ENCODE data around the gene MYL12B. TPM values are rescaled to one million over a fixed set of nuclear protein-coding genes. Genes with fewer than 3 reads are reported as not detected.

The MYL12B gene
- total RNA-seq (100 to 1,000 TPM; 159 to 241 (median 206) TPM), total RNA-seq (153 to 409 (median 240) reads per million in 29 experiments)
- 398 TPM for total RNA-seq (2013)

GRCh38 chr18:3261373-3262233 lies at the start of gene MYL12B:
Gene MYL12B, plus strand, starts transcription at chr18:3262133. Its CDS starts 10,766 bp downstream, at chr18:3272899.
- H3K4me3 Mint-ChIP-seq, result peak within 1 kb of the TSS; percentile 97 to 100 (median 99)
- CTCF ChIA-PET, result interaction anchor here (0.5 to 1.5 kb wide), 6 partner anchors 10 to 404 kb away, joined by 3 to 7 read pairs (median 4); no protein-coding TSS in a partner anchor
- H3K9me3 ChIP-seq, result no peaks in the 10 kb centered on the region
- peaks cover 22% of the 10 kb centered on the region for H3K36me3 Mint-ChIP-seq
- peaks cover 41 to 53% of the 10 kb centered on the region in 2 experiments for H3K4me1 ChIP-seq (ENCODE audit: control insufficient read depth in 1 of 2, extremely low read depth in 1 of 2, insufficient read depth in 2 of 2, low read length in 2 of 2)
- H3K27ac Mint-ChIP-seq, result peak within 1 kb of the TSS; percentile 100
- no peaks in the 10 kb centered on the region for H3K9me3 Mint-ChIP-seq
- ATAC-seq (replicated peaks in 1 of 4), result peak; percentile 78 to 83 (median 80)
- H3K27me3 Mint-ChIP-seq, result no peaks in the 10 kb centered on the region
- peaks cover 82 to 89% (median 86%) of the 10 kb centered on the region in 3 donors for H3K4me1 Mint-ChIP-seq
- WGBS (ENCODE audit: insufficient coverage), result under 1% methylated on average over 77 of the region's 84 CpGs
- DNase-seq, result peak; percentile 64 to 91 (median 75)
- H3K27me3 ChIP-seq (replicated peaks in 1 of 2; ENCODE audit: control insufficient read depth in 2 of 2, extremely low read depth in 1 of 2, insufficient read depth in 2 of 2, low read length in 1 of 2), result no peaks in the 10 kb centered on the region
- H3K27ac ChIP-seq (ENCODE audit: low read length), result peak within 1 kb of the TSS; percentile 95
- POLR2A ChIA-PET, result interaction anchor here (0.5 to 1.1 kb wide), 6 partner anchors 9 to 188 kb away, joined by 3 to 7 read pairs (median 3); partner anchors contain the start of gene MYL12A (in 1 of the 2)
- H3K4me3 ChIP-seq (ENCODE audit: control insufficient read depth in 1 of 2, extremely low read depth in 1 of 2, low read length in 1 of 2), result peak within 1 kb of the TSS; percentile 81 to 95
- H3K36me3 ChIP-seq (ENCODE audit: control insufficient read depth in 2 of 2, extremely low read depth in 1 of 2, insufficient read depth in 1 of 2, low read length in 1 of 2), result peaks cover 0 to 25% of the 10 kb centered on the region in 2 donors

- no peak overlapping the region for H3K4me3 ChIP-seq (ENCODE audit: control insufficient read depth in 1 of 2, extremely low read depth in 1 of 2, low read length in 1 of 2)
- Mint-ChIP-seq H3K4me3 (no peak overlapping the region), H3K27ac (peak overlapping the region in 1 of 2 donors; percentile 22), H3K36me3 (peaks cover 6% of the 10 kb centered on the region), H3K4me1 (peaks cover 13 to 22% (median 18%) of the 10 kb centered on the region in 3 donors), H3K27me3 (no peaks in the 10 kb centered on the region), H3K9me3 (no peaks in the 10 kb centered on the region)
- no peaks in the 10 kb centered on the region for H3K9me3 ChIP-seq
- DNase-seq (no peak), ATAC-seq (replicated peaks in 1 of 4) (no peak)
- WGBS (ENCODE audit: insufficient coverage), result 94% methylated on average over 3 of the region's 4 CpGs
- peaks cover 3 to 11% of the 10 kb centered on the region in 2 experiments for H3K4me1 ChIP-seq (ENCODE audit: control insufficient read depth in 1 of 2, extremely low read depth in 1 of 2, insufficient read depth in 2 of 2, low read length in 2 of 2)
- H3K27ac ChIP-seq (ENCODE audit: low read length), result no peak overlapping the region
- CTCF ChIA-PET, result interaction anchor here in 1 of 2 donors (1.2 kb wide), 1 partner anchor 218 kb away, joined by 3 read pairs; no protein-coding TSS in a partner anchor
- POLR2A ChIA-PET, result no interaction called here
- H3K36me3 ChIP-seq (ENCODE audit: control insufficient read depth in 2 of 2, extremely low read depth in 1 of 2, insufficient read depth in 1 of 2, low read length in 1 of 2), result peaks cover 0 to 2% of the 10 kb centered on the region in 2 donors
- H3K27me3 ChIP-seq (replicated peaks in 1 of 2; ENCODE audit: control insufficient read depth in 2 of 2, extremely low read depth in 1 of 2, insufficient read depth in 2 of 2, low read length in 1 of 2), result no peaks in the 10 kb centered on the region
These were observed 49.3 kb upstream of the MYL12B start for GRCh38 chr18:3212657-3213056.

- CTCF ChIA-PET, result interaction anchor here (0.6 to 1.2 kb wide), 3 partner anchors 37 to 690 kb away, joined by 3 to 4 read pairs (median 3); no protein-coding TSS in a partner anchor
- H3K4me3 ChIP-seq (ENCODE audit: control insufficient read depth in 1 of 2, extremely low read depth in 1 of 2, low read length in 1 of 2), result no peak overlapping the region
- H3K27me3 ChIP-seq (replicated peaks in 1 of 2; ENCODE audit: control insufficient read depth in 2 of 2, extremely low read depth in 1 of 2, insufficient read depth in 2 of 2, low read length in 1 of 2), result no peaks in the 10 kb centered on the region
- Mint-ChIP-seq H3K36me3 (peaks cover 6% of the 10 kb centered on the region), H3K4me3 (no peak overlapping the region), H3K4me1 (peaks cover 13 to 22% (median 18%) of the 10 kb centered on the region in 3 donors), H3K27me3 (no peaks in the 10 kb centered on the region), H3K9me3 (no peaks in the 10 kb centered on the region), H3K27ac (peak overlapping the region; percentile 17 to 22)
- no CpG with 5 or more reads among the region's 6 CpGs for WGBS (ENCODE audit: insufficient coverage)
- POLR2A ChIA-PET, result interaction anchor here in 1 of 2 donors (0.6 to 1.0 kb wide), 2 partner anchors 11 to 31 kb away, joined by 3 to 7 read pairs; no protein-coding TSS in a partner anchor
- peak; percentile 78 to 100 (median 88) for ATAC-seq (replicated peaks in 1 of 4)
- peaks cover 3 to 11% of the 10 kb centered on the region in 2 experiments for H3K4me1 ChIP-seq (ENCODE audit: control insufficient read depth in 1 of 2, extremely low read depth in 1 of 2, insufficient read depth in 2 of 2, low read length in 2 of 2)
- peak in 10 of 35 experiments; percentile 2 to 54 (median 11) for DNase-seq
- no peaks in the 10 kb centered on the region for H3K9me3 ChIP-seq
- peaks cover 0 to 2% of the 10 kb centered on the region in 2 donors for H3K36me3 ChIP-seq (ENCODE audit: control insufficient read depth in 2 of 2, extremely low read depth in 1 of 2, insufficient read depth in 1 of 2, low read length in 1 of 2)
- peak overlapping the region; percentile 5 for H3K27ac ChIP-seq (ENCODE audit: low read length)
These were observed 48.5 kb upstream of the MYL12B start for GRCh38 chr18:3213300-3214059.

GRCh38 chr18:3214855-3215637 lies 46.9 kb upstream of the MYL12B start:
- no peaks in the 10 kb centered on the region for H3K27me3 ChIP-seq (replicated peaks in 1 of 2; ENCODE audit: control insufficient read depth in 2 of 2, extremely low read depth in 1 of 2, insufficient read depth in 2 of 2, low read length in 1 of 2)
- Mint-ChIP-seq H3K27me3 (no peaks in the 10 kb centered on the region), H3K27ac (no peak overlapping the region), H3K9me3 (no peaks in the 10 kb centered on the region), H3K36me3 (peaks cover 6% of the 10 kb centered on the region), H3K4me1 (peaks cover 13 to 19% (median 18%) of the 10 kb centered on the region in 3 donors), H3K4me3 (no peak overlapping the region)
- CTCF ChIA-PET, result interaction anchor here in 1 of 2 donors (0.5 kb wide), 1 partner anchor 267 kb away, joined by 8 read pairs; no protein-coding TSS in a partner anchor
- no peaks in the 10 kb centered on the region for H3K9me3 ChIP-seq
- ATAC-seq (replicated peaks in 1 of 4) (no peak), DNase-seq (no peak)
- peaks cover 3 to 11% of the 10 kb centered on the region in 2 experiments for H3K4me1 ChIP-seq (ENCODE audit: control insufficient read depth in 1 of 2, extremely low read depth in 1 of 2, insufficient read depth in 2 of 2, low read length in 2 of 2)
- peaks cover 0 to 2% of the 10 kb centered on the region in 2 donors for H3K36me3 ChIP-seq (ENCODE audit: control insufficient read depth in 2 of 2, extremely low read depth in 1 of 2, insufficient read depth in 1 of 2, low read length in 1 of 2)
- POLR2A ChIA-PET, result no interaction called here
- WGBS (ENCODE audit: insufficient coverage), result 97% methylated on average over 22 of the region's 36 CpGs
- no peak overlapping the region for H3K4me3 ChIP-seq (ENCODE audit: control insufficient read depth in 1 of 2, extremely low read depth in 1 of 2, low read length in 1 of 2)
- H3K27ac ChIP-seq (ENCODE audit: low read length), result no peak overlapping the region

- H3K4me3 ChIP-seq (ENCODE audit: control insufficient read depth in 1 of 2, extremely low read depth in 1 of 2, low read length in 1 of 2), result no peak overlapping the region
These were observed 44.9 kb upstream of the MYL12B start for GRCh38 chr18:3216987-3217386.

More at GRCh38 chr18:3216987-3217386, 44.9 kb upstream of the MYL12B start:
- Mint-ChIP-seq H3K9me3 (no peaks in the 10 kb centered on the region), H3K27me3 (no peaks in the 10 kb centered on the region), H3K4me1 (peaks cover 13 to 18% (median 16%) of the 10 kb centered on the region in 3 donors), H3K36me3 (no peaks in the 10 kb centered on the region), H3K27ac (no peak overlapping the region), H3K4me3 (no peak overlapping the region)
- no peak for ATAC-seq (replicated peaks in 1 of 4)
- ChIA-PET CTCF (interaction anchor here in 1 of 2 donors (0.9 kb wide), 1 partner anchor 12 kb away, joined by 4 read pairs; no protein-coding TSS in a partner anchor), POLR2A (interaction anchor here in 1 of 2 donors (0.6 kb wide), 1 partner anchor 518 kb away, joined by 3 read pairs; no protein-coding TSS in a partner anchor)
- 84% methylated on average over 3 of the region's 5 CpGs for WGBS (ENCODE audit: insufficient coverage)
- Histone ChIP-seq H3K9me3 (no peaks in the 10 kb centered on the region), H3K27me3 (replicated peaks in 1 of 2; ENCODE audit: control insufficient read depth in 2 of 2, extremely low read depth in 1 of 2, insufficient read depth in 2 of 2, low read length in 1 of 2) (no peaks in the 10 kb centered on the region), H3K36me3 (ENCODE audit: control insufficient read depth in 2 of 2, extremely low read depth in 1 of 2, insufficient read depth in 1 of 2, low read length in 1 of 2) (peaks cover 0 to 2% of the 10 kb centered on the region in 2 donors), H3K4me1 (ENCODE audit: control insufficient read depth in 1 of 2, extremely low read depth in 1 of 2, insufficient read depth in 2 of 2, low read length in 2 of 2) (peaks cover 3 to 11% of the 10 kb centered on the region in 2 experiments), H3K27ac (ENCODE audit: low read length) (no peak overlapping the region)
- no peak for DNase-seq

Data from T-cell (primary cell).